Vagina (tissue), 2 donors: ENCODE data around the gene FASN. TPM values are rescaled to one million over a fixed set of nuclear protein-coding genes. Genes with fewer than 3 reads are reported as not detected.

Experiments
- DNase-seq, 2 donors: peaks; one replicate each; pipeline ENCODE4 v3.0.0-alpha.2; 2017; ENCODE audit errors: extremely low spot score in 2 of 2
- H3K27ac ChIP-seq: fragments of 200-600 bp; sonication (generic); one replicate; pipeline ENCODE4 v1.5.1; 2019
- H3K27me3 ChIP-seq: fragments of 200-600 bp; sonication (generic); one replicate; pipeline ENCODE4 v1.5.1; 2019
- H3K36me3 ChIP-seq, 2 donors: fragments of 200-600 bp; sonication (generic); one replicate each; pipeline ENCODE4 v1.5.1; 2017 to 2019
- H3K4me1 ChIP-seq: fragments of 200-600 bp; sonication (generic); one replicate; pipeline ENCODE4 v1.5.1; 2019
- H3K4me3 ChIP-seq, 2 donors: fragments of 200-600 bp; sonication (generic); 1 replicate in 1 of 2; 2 replicates in 1 of 2; pipeline ENCODE4 v1.5.1; 2016 to 2019
- H3K9me3 ChIP-seq: fragments of 200-600 bp; sonication (generic); one replicate; pipeline ENCODE4 v1.5.1; 2019
- POLR2A ChIP-seq, 2 donors: fragments of 450-650 bp; IDR thresholded peaks; one replicate each; pipeline ENCODE4 v1.6.1; 2017; ENCODE audit warnings: antibody characterized with exemption in 2 of 2, mild to moderate bottlenecking in 2 of 2, moderate library complexity in 2 of 2
- POLR2AphosphoS5 ChIP-seq, 2 donors: sonication (generic); formaldehyde crosslinking; IDR thresholded peaks; one replicate each; pipeline ENCODE4 v1.9.0; 2017; ENCODE audit warnings: antibody characterized with exemption in 2 of 2, mild to moderate bottlenecking in 2 of 2, low read depth in 1 of 2; ENCODE audit not compliant: insufficient read depth in 1 of 2
- intact Hi-C: fragments of 100-400 bp; cut with DNase I; formaldehyde crosslinking; loops from one replicate; pipeline ENCODE4 v1.15.1; 2023
- total RNA-seq: library from RNA; depleted of rRNA; stranded (reverse); fragments of >200 nt; gene quantifications from one replicate; pipeline ENCODE4 v1.2.3, GENCODE V29; 2016
- TF ChIP-seq, protein P1 (sequence below), 3 experiments: fragments of 450-650 bp in 2 of 3; fragments of 200-600 bp in 1 of 3; sonication (generic) in 1 of 3; IDR thresholded peaks; one replicate each; pipeline ENCODE4 v1.5.1; 2017 to 2019; ENCODE audit warnings: antibody characterized with exemption in 3 of 3, mild to moderate bottlenecking in 2 of 3, moderate library complexity in 2 of 3

The FASN gene
- total RNA-seq, 1 donor from 2014 or later = 127 TPM

DNA sequence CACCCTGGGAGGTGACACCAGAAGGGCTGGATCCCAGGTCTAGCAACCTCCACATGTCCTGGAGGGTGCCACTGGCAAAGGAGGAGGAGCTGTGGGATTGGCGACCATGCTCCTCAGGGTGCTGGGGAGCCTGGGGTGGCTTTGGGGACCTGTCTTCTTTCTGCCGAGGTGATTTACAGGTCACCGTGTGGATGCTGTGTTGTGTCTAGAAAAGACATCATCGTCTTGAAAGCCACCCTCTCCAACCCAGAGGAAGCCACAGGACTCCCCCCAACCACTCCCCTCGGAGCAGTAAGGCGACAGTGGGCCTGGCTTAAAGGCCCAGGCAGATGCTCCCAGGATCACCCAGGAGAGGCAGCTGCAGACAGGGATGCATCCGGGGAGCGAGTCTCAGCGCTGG is 29.7 kb upstream of the FASN start:
- Histone ChIP-seq H3K9me3 (no peaks in the 10 kb centered on the region), H3K27ac (no peak overlapping the region), H3K36me3 (no peaks in the 10 kb centered on the region), H3K4me1 (no peaks in the 10 kb centered on the region), H3K4me3 (no peak overlapping the region), H3K27me3 (no peaks in the 10 kb centered on the region)
- intact Hi-C loops = no loop called here
- TF ChIP-seq, protein P1, sequence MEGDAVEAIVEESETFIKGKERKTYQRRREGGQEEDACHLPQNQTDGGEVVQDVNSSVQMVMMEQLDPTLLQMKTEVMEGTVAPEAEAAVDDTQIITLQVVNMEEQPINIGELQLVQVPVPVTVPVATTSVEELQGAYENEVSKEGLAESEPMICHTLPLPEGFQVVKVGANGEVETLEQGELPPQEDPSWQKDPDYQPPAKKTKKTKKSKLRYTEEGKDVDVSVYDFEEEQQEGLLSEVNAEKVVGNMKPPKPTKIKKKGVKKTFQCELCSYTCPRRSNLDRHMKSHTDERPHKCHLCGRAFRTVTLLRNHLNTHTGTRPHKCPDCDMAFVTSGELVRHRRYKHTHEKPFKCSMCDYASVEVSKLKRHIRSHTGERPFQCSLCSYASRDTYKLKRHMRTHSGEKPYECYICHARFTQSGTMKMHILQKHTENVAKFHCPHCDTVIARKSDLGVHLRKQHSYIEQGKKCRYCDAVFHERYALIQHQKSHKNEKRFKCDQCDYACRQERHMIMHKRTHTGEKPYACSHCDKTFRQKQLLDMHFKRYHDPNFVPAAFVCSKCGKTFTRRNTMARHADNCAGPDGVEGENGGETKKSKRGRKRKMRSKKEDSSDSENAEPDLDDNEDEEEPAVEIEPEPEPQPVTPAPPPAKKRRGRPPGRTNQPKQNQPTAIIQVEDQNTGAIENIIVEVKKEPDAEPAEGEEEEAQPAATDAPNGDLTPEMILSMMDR (IDR thresholded peaks at IDR 0.05) = no peak
- TF ChIP-seq POLR2A (IDR thresholded peaks at IDR 0.05) (no peak), POLR2AphosphoS5 (IDR thresholded peaks at IDR 0.05; ENCODE audit: insufficient read depth in 1 of 2, low read depth in 1 of 2) (no peak)
- DNase-seq = no peak

DNA sequence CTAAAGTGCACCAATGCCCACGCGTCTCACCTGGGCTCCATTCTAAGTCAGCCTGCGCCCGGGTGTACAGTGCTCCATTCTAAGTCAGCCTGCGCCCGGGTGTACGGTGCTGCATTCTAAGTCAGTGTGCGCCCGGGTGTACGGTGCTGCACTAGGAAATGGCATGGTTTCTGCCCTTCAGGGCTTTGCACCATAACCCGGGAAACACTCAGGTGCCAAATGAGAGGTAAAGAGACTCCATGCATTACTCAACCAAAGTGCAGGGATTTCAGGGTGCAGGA is 29.2 kb upstream of the FASN start:
- Histone ChIP-seq H3K9me3 (no peaks in the 10 kb centered on the region), H3K4me3 (no peak overlapping the region), H3K36me3 (no peaks in the 10 kb centered on the region), H3K27me3 (no peaks in the 10 kb centered on the region), H3K4me1 (no peaks in the 10 kb centered on the region), H3K27ac (no peak overlapping the region)
- no peak for DNase-seq
- TF ChIP-seq POLR2A (IDR thresholded peaks at IDR 0.05) (no peak), POLR2AphosphoS5 (IDR thresholded peaks at IDR 0.05; ENCODE audit: insufficient read depth in 1 of 2, low read depth in 1 of 2) (no peak)
- TF ChIP-seq, protein P1 (IDR thresholded peaks at IDR 0.05) = no peak
- intact Hi-C loops = no loop called here

DNA sequence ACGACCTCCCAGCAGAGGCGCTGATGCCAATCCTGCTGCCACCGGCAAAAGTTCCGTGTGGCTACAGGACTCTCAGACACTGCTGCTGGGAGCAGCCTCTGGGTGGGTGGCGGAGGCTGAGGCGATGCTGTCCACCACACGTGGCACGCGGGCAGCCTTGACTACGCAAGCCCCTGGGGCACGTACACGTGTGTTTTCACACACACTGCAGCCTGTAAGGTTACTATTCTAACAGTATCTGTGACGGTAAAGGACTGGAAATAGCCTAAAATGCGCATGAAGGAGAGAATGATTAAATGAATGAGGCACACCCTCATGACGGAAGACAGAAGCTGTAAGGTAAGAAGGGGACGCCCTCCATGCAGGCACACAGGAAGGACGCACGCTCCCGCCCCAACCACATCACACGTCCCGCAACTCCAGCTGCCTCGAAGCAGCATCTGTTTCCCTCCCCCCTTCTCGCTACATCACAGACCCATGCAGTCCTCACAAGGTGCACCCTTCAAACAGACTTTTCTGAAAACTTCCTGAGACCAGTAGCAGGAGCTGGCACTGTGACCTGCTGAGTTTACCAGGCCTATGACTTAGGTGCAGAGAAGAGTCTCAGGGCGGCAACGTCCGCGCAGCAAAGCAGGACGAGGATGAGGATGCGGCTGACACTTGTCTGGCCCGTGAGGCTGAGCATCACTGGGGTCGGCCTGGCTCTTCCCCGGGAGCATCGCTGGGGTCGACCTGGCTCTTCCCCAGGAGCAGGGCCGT is 28.7 kb upstream of the FASN start:
- Histone ChIP-seq H3K36me3 (no peaks in the 10 kb centered on the region), H3K27me3 (no peaks in the 10 kb centered on the region), H3K9me3 (no peaks in the 10 kb centered on the region), H3K27ac (no peak overlapping the region), H3K4me1 (no peaks in the 10 kb centered on the region), H3K4me3 (no peak overlapping the region)
- intact Hi-C loops = no loop called here
- no peak for TF ChIP-seq POLR2AphosphoS5 (IDR thresholded peaks at IDR 0.05; ENCODE audit: insufficient read depth in 1 of 2, low read depth in 1 of 2)
- TF ChIP-seq, protein P1 (IDR thresholded peaks at IDR 0.05) = no peak
- TF ChIP-seq POLR2A (IDR thresholded peaks at IDR 0.05) = no peak
- no peak for DNase-seq

DNA sequence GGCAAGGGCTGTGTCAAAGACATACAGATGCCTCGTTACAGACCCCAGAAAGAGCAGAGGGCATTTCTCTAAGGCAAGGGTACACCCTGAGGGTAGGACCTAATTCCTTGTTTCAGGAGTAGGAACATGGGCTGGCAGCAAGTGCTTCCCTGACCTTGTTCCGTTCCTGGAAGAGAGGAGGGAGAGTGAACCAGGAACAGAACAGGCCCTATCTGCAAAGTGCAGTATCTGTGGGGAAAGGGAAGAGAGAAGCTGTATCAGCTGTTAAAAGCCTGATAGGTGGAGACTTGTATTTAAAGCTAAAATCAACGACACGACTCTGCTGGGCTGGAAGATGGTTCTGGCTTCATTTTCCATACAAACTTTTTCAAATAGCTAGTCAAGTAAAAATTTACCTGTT is 26.1 kb upstream of the FASN start:
- Histone ChIP-seq H3K27ac (no peak overlapping the region), H3K36me3 (no peaks in the 10 kb centered on the region), H3K4me3 (no peak overlapping the region), H3K27me3 (no peaks in the 10 kb centered on the region), H3K9me3 (no peaks in the 10 kb centered on the region), H3K4me1 (no peaks in the 10 kb centered on the region)
- DNase-seq = no peak
- intact Hi-C loops = loop anchor here (1.0 kb wide), 1 partner anchor 22 kb away; no protein-coding TSS in a partner anchor
- TF ChIP-seq POLR2A (IDR thresholded peaks at IDR 0.05) = no peak
- TF ChIP-seq POLR2AphosphoS5 (IDR thresholded peaks at IDR 0.05; ENCODE audit: insufficient read depth in 1 of 2, low read depth in 1 of 2) = no peak
- TF ChIP-seq, protein P1 (IDR thresholded peaks at IDR 0.05) = no peak
